Right lobe of liver (tissue), 6 donors: Measurements from ENCODE around the gene NCR3LG1. TPM values are rescaled to one million over a fixed set of nuclear protein-coding genes. Genes with fewer than 3 reads are reported as not detected.
A peak's percentile ranks its signal among the peaks of the same experiment; 100 is the strongest.

Experiments used
- ATAC-seq, 4 donors: fragments of 200-7000 bp; cut with Tn5 transposase; one replicate each; pipeline ENCODE4 v1.9.1; 2020; ENCODE audit warnings: mild to moderate bottlenecking in 4 of 4, moderate library complexity in 4 of 4
- DNase-seq, 3 donors: peaks; one replicate each; pipeline ENCODE4 v3.0.0-alpha.2; 2020
- H3K27ac ChIP-seq, 3 donors: fragments of 200-600 bp; one replicate each; pipeline ENCODE4 v1.8.0; 2022
- H3K27me3 ChIP-seq, 2 donors: fragments of 200-600 bp; one replicate each; pipeline ENCODE4 v1.8.0; 2022
- H3K36me3 ChIP-seq, 4 donors: fragments of 200-600 bp; sonication (generic) in 1 of 4; one replicate each; pipeline versions ENCODE4 v1.5.1 to v1.8.0; 2017 to 2022; ENCODE audit warnings: control low read depth in 1 of 4
- H3K4me1 ChIP-seq, 4 donors: fragments of 200-600 bp; sonication (generic) in 1 of 4; one replicate each; pipeline versions ENCODE4 v1.5.1 to v1.8.0; 2017 to 2022; ENCODE audit warnings: control low read depth in 1 of 4
- H3K4me3 ChIP-seq, 3 donors: fragments of 200-600 bp; one replicate each; pipeline ENCODE4 v1.8.0; 2022
- H3K9me3 ChIP-seq, 4 donors: fragments of 200-600 bp; sonication (generic) in 1 of 4; one replicate each; pipeline versions ENCODE4 v1.5.1 to v1.8.0; 2017 to 2022; ENCODE audit warnings: control low read depth in 1 of 4
- POLR2A ChIP-seq: fragments of 450-650 bp; IDR thresholded peaks from one replicate; pipeline ENCODE4 v1.6.1; 2017; ENCODE audit warnings: antibody characterized with exemption, mild to moderate bottlenecking
- WGBS: methylation state at CpG from one replicate; pipeline ENCODE4 v1.1.6; 2018; ENCODE audit warnings: low coverage, low lambda C conversion rate; ENCODE audit not compliant: insufficient coverage; ENCODE audit errors: missing lambda C conversion rate; 5-methylcytosine and 5-hydroxymethylcytosine counted together
- intact Hi-C, 2 donors: fragments of 100-400 bp; cut with DNase I; formaldehyde crosslinking; loops; one replicate each; pipeline versions ENCODE4 v1.11.2 to v1.14.1; 2022
- total RNA-seq, 6 experiments: library from RNA; depleted of rRNA in 2 of 6; stranded (reverse); fragments of >200 nt in 2 of 6; fragmentation: NEBNext Ultra II Directional in 3 of 6; extraction: Animal tissue kit (Norgen Biotek cat#: 25700) in 3 of 6; gene quantifications; one replicate each; pipeline versions ENCODE4 v1.1.0 to v1.2.4, GENCODE V29; 2016 to 2023
- TF ChIP-seq, protein P1 (sequence below), 4 donors: fragments of 200-600 bp in 3 of 4; fragments of 450-650 bp in 1 of 4; IDR thresholded peaks; one replicate each; pipeline versions ENCODE4 v1.5.1 to v1.8.0; 2016 to 2022; ENCODE audit warnings: antibody characterized with exemption in 4 of 4, mild to moderate bottlenecking in 2 of 4
- donor health status: DM: no; HTN: yes; CAD: no.
- donor health status: DM: no; HTN: no; CAD: no.
- donor health status: DM: no; HTN: no; CAD: no.
- donor health status: DM: no; HTN: yes; CAD: no.
- donor health status: DM: no; HTN: yes; CAD: no.

Gene NCR3LG1
- total RNA-seq, 6 experiments from 2014 or later, result 0.15 to 3.2 (median 1.0) TPM

DNA sequence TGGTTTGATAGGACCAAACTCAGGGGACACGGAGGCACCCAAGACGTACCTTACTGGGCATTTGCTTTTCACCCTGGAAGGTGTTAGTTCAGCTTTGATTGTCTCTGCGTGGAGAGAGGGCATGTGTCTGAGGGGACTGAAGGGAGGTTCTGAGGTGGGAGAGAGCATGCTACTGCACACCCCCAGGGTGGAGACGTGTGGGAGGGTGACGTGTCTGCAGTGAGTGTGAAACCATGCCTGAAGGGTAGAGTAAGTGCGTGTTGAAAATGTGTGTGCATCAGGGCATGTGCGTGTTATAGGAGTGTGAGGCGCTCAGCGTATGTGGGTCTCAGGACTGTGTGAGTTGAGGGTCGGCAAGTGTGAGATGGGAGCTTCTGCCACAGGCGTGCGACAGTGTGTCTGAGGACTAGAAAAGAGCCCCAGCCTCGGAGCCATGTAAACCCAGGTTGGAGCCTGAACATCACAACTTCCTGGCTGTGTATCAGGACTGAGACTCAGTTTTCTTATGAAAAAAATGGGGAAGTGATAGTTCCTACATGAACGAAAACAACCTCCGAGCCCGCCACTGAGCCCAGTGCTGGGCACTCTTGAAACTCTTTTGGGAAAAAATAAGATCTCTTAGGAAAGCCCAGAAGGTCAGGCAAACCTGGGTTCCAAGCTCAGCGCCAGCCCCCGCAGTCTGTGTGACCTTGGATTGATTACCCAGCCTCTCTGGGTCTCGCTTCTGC, 48.6 kb downstream of the NCR3LG1 start:
- TF ChIP-seq POLR2A, result no peak
- peak in 1 of 4 donors; percentile 37 for ATAC-seq
- Histone ChIP-seq H3K36me3 (no peaks in the 10 kb centered on the region), H3K4me1 (peaks cover 0 to 3% (median 1%) of the 10 kb centered on the region in 4 donors), H3K27ac (no peak overlapping the region), H3K4me3 (no peak overlapping the region), H3K27me3 (no peaks in the 10 kb centered on the region), H3K9me3 (no peaks in the 10 kb centered on the region)
- DNase-seq, result peak in 1 of 3 donors; percentile 14
- 71% methylated on average over 14 of the region's 19 CpGs for WGBS
- intact Hi-C loops, result no loop called here

DNA sequence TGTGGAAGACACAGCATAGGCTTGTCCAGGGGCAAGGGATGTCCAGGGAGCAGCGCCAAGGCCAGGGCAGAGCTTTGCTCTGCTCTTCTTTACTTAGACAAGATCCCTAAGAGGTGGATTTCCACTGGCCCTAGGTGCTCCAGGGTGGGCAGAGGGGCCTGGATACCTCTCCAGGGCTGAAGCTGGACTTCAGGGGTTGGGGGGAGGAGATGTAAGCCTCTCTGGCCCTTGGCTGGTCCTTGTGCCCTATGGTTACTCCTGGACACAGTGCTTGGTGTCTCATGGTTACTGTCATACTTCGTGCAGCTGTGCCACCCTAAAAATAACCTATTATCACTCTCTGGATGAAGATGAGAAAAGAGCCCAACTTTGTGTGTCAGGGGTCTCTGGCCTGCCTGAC, 49.7 kb downstream of the NCR3LG1 start:
- Histone ChIP-seq H3K4me3 (no peak overlapping the region), H3K27ac (no peak overlapping the region), H3K9me3 (no peaks in the 10 kb centered on the region), H3K36me3 (no peaks in the 10 kb centered on the region), H3K4me1 (peaks cover 0 to 12% (median 6%) of the 10 kb centered on the region in 4 donors), H3K27me3 (no peaks in the 10 kb centered on the region)
- intact Hi-C loops, result no loop called here
- no peak for TF ChIP-seq POLR2A
- TF ChIP-seq, protein P1, sequence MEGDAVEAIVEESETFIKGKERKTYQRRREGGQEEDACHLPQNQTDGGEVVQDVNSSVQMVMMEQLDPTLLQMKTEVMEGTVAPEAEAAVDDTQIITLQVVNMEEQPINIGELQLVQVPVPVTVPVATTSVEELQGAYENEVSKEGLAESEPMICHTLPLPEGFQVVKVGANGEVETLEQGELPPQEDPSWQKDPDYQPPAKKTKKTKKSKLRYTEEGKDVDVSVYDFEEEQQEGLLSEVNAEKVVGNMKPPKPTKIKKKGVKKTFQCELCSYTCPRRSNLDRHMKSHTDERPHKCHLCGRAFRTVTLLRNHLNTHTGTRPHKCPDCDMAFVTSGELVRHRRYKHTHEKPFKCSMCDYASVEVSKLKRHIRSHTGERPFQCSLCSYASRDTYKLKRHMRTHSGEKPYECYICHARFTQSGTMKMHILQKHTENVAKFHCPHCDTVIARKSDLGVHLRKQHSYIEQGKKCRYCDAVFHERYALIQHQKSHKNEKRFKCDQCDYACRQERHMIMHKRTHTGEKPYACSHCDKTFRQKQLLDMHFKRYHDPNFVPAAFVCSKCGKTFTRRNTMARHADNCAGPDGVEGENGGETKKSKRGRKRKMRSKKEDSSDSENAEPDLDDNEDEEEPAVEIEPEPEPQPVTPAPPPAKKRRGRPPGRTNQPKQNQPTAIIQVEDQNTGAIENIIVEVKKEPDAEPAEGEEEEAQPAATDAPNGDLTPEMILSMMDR (IDR thresholded peaks at IDR 0.05), result no peak
- WGBS, result 83% methylated on average over 1 of the region's 2 CpGs
- ATAC-seq (no peak), DNase-seq (peak in 1 of 3 donors; percentile 4)

DNA sequence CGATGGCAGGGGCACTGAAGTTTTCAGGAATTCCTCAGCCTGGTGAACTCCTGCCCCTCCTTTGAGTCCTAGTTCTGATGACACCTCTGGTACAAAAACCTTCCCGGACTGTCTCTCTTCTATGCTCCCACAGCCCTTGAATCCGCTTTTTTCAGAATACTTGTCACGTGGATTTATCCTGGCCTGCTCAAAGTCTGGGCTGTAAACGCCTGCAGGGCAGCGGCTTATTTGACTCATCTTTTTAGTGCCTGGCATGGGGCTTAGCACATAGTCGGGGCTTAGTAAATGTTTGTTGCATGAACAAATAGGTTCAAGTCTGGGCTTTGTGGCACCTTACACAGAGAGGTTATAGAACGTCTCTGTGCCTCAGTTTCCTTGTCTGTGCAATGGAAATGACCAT, 50.2 kb downstream of the NCR3LG1 start:
- intact Hi-C loops, result no loop called here
- TF ChIP-seq, protein P1 (IDR thresholded peaks at IDR 0.05), result no peak
- no peak for TF ChIP-seq POLR2A
- DNase-seq (no peak), ATAC-seq (no peak)
- Histone ChIP-seq H3K9me3 (no peaks in the 10 kb centered on the region), H3K4me3 (no peak overlapping the region), H3K4me1 (peaks cover 0 to 17% (median 7%) of the 10 kb centered on the region in 4 donors), H3K27ac (no peak overlapping the region), H3K27me3 (no peaks in the 10 kb centered on the region), H3K36me3 (no peaks in the 10 kb centered on the region)
- WGBS, result 62% methylated on average over 6 of the region's 8 CpGs

DNA sequence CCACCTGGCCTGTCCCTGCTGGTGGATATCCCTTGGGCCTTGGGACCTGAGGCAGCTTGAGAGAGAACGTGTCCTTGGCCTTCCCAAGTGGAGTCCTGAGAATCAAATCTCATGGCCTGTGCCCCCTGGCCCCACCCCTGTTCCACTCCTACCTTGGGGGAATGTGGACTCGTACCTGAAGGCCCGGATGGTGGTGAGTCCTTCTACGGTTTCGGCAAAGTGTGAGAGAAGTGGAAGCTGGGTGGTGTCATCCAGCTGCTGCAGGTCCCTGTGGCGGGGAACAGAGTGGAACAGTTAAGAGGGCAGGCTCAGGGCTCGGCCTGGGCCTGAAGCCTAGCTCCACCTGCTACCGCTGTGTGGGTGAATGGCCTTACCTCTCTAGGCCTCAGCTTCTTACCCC, 50.9 kb downstream of the NCR3LG1 start:
- no peak for TF ChIP-seq POLR2A
- TF ChIP-seq, protein P1 (IDR thresholded peaks at IDR 0.05), result no peak
- Histone ChIP-seq H3K9me3 (no peaks in the 10 kb centered on the region), H3K36me3 (no peaks in the 10 kb centered on the region), H3K4me3 (no peak overlapping the region), H3K27me3 (no peaks in the 10 kb centered on the region), H3K4me1 (peaks cover 0 to 20% (median 7%) of the 10 kb centered on the region in 4 donors), H3K27ac (no peak overlapping the region)
- intact Hi-C loops, result no loop called here
- 64% methylated on average over 3 of the region's 8 CpGs for WGBS
- no peak for ATAC-seq
- DNase-seq, result peak in 1 of 3 donors; percentile 7

DNA sequence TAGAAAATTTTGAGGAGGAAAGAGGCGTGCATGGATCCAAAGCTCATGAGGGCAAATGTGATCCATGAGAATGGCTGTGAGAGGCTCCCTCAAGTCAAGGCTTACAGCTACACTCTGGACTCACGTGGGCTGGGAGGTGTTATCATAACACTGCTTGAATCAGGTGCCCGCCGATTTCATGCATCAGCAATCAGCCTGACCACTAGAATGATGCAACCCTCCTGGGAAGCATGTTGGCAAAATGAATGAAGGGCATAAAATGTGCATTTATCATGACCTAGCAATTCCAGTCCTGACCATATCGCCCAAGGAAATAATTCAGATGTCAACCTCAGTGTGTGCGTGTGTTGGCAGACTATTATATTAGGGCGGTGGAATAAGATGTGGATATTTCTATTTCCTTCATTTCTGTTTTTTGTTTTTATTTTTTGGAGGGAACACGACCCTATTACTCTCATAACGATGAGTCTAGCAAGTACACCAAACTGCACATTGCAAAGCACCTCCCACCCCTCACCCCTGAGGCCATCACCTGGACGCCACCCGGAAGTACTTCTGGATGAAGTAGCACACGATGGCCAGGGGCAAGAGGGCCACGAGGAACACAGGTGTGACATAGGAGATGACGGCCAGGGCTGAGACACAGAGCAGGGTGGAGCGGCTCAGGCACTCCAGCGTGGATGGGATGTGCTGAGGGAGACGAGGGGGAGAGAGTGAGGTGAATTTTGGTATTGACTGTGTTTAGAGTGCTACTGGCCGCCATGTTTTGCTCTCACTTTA, 52.6 kb downstream of the NCR3LG1 start:
- Histone ChIP-seq H3K4me1 (peaks cover 0 to 20% (median 7%) of the 10 kb centered on the region in 4 donors), H3K27ac (no peak overlapping the region), H3K9me3 (no peaks in the 10 kb centered on the region), H3K4me3 (no peak overlapping the region), H3K36me3 (no peaks in the 10 kb centered on the region), H3K27me3 (no peaks in the 10 kb centered on the region)
- peak in 1 of 3 donors; percentile 14 for DNase-seq
- intact Hi-C loops, result no loop called here
- no peak for ATAC-seq
- WGBS, result 83% methylated on average over 15 of the region's 18 CpGs
- TF ChIP-seq, protein P1 (IDR thresholded peaks at IDR 0.05), result no peak
- no peak for TF ChIP-seq POLR2A
